PC-3 (cell line): ENCODE data around the gene TJP3. TPM values are rescaled to one million over a fixed set of nuclear protein-coding genes. Genes with fewer than 3 reads are reported as not detected.

ENCODE experiments used
- ATAC-seq: fragments of 200-7000 bp; cut with Tn5 transposase; 2 replicates; pipeline ENCODE4 v1.9.1; 2020; ENCODE audit warnings: mild to moderate bottlenecking, moderate library complexity
- BruUV-seq: library from RNA; stranded (reverse); fragments of 400-500 nt; replicated peaks from 2 replicates; lab custom pipeline; 2021; lab: Mats Ljungman, UMichigan
- CTCF ChIA-PET: fragments of 300-600 bp; sonication (Branson Sonifier 250); formaldehyde crosslinking; loops from one replicate; lab custom pipeline; 2022; ENCODE audit warnings: antibody characterized with exemption; lab: Charles Lee
- POLR2A ChIA-PET: fragments of 300-600 bp; sonication (Branson Sonifier 250); formaldehyde crosslinking; loops from one replicate; lab custom pipeline; 2022; ENCODE audit warnings: antibody characterized with exemption; ENCODE audit not compliant: unreplicated experiment; lab: Charles Lee
- DNase-seq: peaks from one replicate; pipeline ENCODE4 v3.0.0-alpha.2; 2015
- H2AFZ ChIP-seq: fragments of 300-600 bp; sonication (generic); 2 replicates; pipeline ENCODE4 v1.6.0; 2016; ENCODE audit warnings: antibody characterized with exemption, low read length
- H3F3A ChIP-seq: fragments of 300-600 bp; sonication (generic); one replicate; pipeline ENCODE4 v1.6.0; 2017; ENCODE audit warnings: antibody characterized with exemption, low read length, control low read depth, mild to moderate bottlenecking; ENCODE audit not compliant: unreplicated experiment
- H3K27ac ChIP-seq: fragments of 300-600 bp; sonication (generic); 2 replicates; pipeline ENCODE4 v1.5.1; 2016; ENCODE audit warnings: mild to moderate bottlenecking, low read length
- H3K27me3 ChIP-seq: fragments of 300-600 bp; sonication (generic); 2 replicates; pipeline ENCODE4 v1.6.1; 2016; ENCODE audit warnings: low read length, mixed read lengths
- H3K36me3 ChIP-seq: fragments of 300-600 bp; sonication (generic); 2 replicates; pipeline ENCODE4 v1.6.1; 2016; ENCODE audit warnings: low read depth, mixed run types, low read length, mixed read lengths
- H3K4me1 ChIP-seq: fragments of 300-600 bp; sonication (generic); 2 replicates; pipeline ENCODE4 v1.5.1; 2016; ENCODE audit warnings: low read length; ENCODE audit not compliant: insufficient read depth
- H3K4me2 ChIP-seq: fragments of 300-600 bp; sonication (generic); 2 replicates; pipeline ENCODE4 v1.6.0; 2016; ENCODE audit warnings: low read length
- H3K4me3 ChIP-seq: fragments of 300-600 bp; sonication (generic); 2 replicates; pipeline ENCODE4 v1.5.1; 2016; ENCODE audit warnings: mild to moderate bottlenecking, low read length, mixed read lengths
- H3K79me2 ChIP-seq: fragments of 300-600 bp; sonication (generic); 2 replicates; pipeline ENCODE4 v1.6.1; 2017; ENCODE audit warnings: low read length, mixed read lengths
- H3K9ac ChIP-seq: fragments of 300-600 bp; sonication (generic); 2 replicates; pipeline ENCODE4 v1.6.0; 2016; ENCODE audit warnings: mild to moderate bottlenecking, low read length
- H3K9me2 ChIP-seq: fragments of 300-600 bp; sonication (generic); replicated peaks from 2 replicates; pipeline ENCODE4 v1.6.1; 2016; ENCODE audit warnings: mixed run types, low read length, mixed read lengths
- H3K9me3 ChIP-seq: fragments of 300-600 bp; sonication (generic); 2 replicates; pipeline ENCODE4 v1.6.1; 2016; ENCODE audit warnings: low read length, mixed read lengths
- H4K20me1 ChIP-seq: fragments of 300-600 bp; sonication (generic); 2 replicates; pipeline ENCODE4 v1.6.1; 2016; ENCODE audit warnings: low read length, mixed read lengths
- EZH2 ChIP-seq: fragments of 300-600 bp; sonication (generic); IDR thresholded peaks from one replicate; pipeline ENCODE4 v1.6.1; 2017; ENCODE audit warnings: antibody characterized with exemption, mild to moderate bottlenecking, low read length; ENCODE audit not compliant: unreplicated experiment
- EZH2phosphoT487 ChIP-seq: fragments of 300-600 bp; sonication (generic); IDR thresholded peaks from 2 replicates; pipeline ENCODE4 v1.6.1; 2018; ENCODE audit warnings: mild to moderate bottlenecking, antibody characterized with exemption, low read length, borderline replicate concordance
- intact Hi-C: fragments of 100-400 bp; cut with micrococcal nuclease; formaldehyde crosslinking; loops from 2 replicates; pipeline ENCODE4 v1.9.0; 2023
- total RNA-seq: library from RNA; depleted of rRNA; stranded (reverse); fragments of >200 nt; gene quantifications from 2 replicates; pipeline ENCODE4 v1.2.3, GENCODE V29; 2014
- TF ChIP-seq, protein P1 (sequence below): fragments of 300-600 bp; sonication (generic); conservative IDR thresholded peaks from 2 replicates; pipeline ENCODE4 v1.5.1; 2017; ENCODE audit warnings: antibody characterized with exemption, low read depth, mild to moderate bottlenecking, low read length

The TJP3 gene
- total RNA-seq, 1 experiment from 2014 or later = 11.7 TPM

DNA sequence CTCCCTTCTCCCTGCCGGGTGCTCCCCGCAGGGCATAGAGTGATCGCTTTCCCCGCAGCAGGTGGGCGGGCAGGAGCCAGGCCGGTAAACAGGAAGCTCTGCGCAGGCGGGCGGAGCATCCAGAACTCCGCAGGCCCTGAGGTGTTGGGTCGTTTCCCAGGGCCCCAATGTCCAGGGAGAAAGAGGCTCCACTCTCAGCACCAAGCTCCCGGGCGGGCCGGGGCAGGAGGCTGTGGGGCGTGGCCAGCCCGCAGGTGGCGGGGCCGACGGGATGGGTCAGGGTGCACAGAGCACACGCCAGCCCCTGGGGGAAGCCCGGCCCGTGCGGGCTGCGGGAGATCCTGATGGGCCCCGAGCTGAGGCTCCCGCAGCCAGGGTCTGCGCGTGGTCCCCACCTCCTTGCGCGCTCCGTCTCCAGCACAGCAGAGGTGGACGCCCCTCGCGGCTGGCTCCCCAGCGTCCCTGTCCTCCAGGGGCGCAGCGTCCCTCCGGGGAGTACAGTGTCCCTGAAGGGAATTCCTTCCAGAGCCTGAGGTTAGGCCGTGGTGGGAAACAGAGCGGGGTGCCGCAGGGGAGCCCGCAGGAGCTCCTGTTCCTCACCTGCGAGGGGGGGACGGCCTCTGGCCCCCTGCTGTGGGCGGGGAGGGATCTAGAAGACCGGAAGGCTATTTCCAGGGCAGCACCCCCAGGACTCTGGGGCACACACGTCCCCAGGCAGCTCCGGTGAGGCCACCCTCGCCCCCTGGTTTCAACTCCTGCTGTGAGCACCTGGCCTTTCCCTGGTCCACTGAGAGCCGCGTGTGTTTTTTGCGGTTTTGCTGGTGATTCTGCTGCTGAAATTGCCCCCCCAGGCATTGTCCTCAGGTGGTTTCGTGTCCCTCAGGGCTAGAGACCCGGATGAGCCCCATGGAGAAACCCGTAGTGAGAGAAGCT, 20.1 kb upstream of the TJP3 start:
- no peaks in the 10 kb centered on the region for H3K4me1 ChIP-seq
- POLR2A ChIA-PET = no interaction called here
- H3K27ac ChIP-seq = no peak overlapping the region
- H3K79me2 ChIP-seq = peaks cover 15% of the 10 kb centered on the region; the same call in 1 of the 2 replicates
- no peak overlapping the region for H3K9ac ChIP-seq
- no peaks in the 10 kb centered on the region for H3K9me3 ChIP-seq
- H4K20me1 ChIP-seq = no peaks in the 10 kb centered on the region
- intact Hi-C loops = no loop called here
- H2AFZ ChIP-seq = no peak overlapping the region
- DNase-seq (no peak), ATAC-seq (no peak)
- H3K4me3 ChIP-seq = no peak overlapping the region
- H3F3A ChIP-seq = no peaks in the 10 kb centered on the region
- peaks cover 11% of the 10 kb centered on the region for H3K36me3 ChIP-seq
- no peaks in the 10 kb centered on the region for H3K27me3 ChIP-seq
- H3K9me2 ChIP-seq = no peaks in the 10 kb centered on the region
- CTCF ChIA-PET = no interaction called here
- H3K4me2 ChIP-seq = no peak overlapping the region
- BruUV-seq = no TSS peak
- TF ChIP-seq, protein P1, sequence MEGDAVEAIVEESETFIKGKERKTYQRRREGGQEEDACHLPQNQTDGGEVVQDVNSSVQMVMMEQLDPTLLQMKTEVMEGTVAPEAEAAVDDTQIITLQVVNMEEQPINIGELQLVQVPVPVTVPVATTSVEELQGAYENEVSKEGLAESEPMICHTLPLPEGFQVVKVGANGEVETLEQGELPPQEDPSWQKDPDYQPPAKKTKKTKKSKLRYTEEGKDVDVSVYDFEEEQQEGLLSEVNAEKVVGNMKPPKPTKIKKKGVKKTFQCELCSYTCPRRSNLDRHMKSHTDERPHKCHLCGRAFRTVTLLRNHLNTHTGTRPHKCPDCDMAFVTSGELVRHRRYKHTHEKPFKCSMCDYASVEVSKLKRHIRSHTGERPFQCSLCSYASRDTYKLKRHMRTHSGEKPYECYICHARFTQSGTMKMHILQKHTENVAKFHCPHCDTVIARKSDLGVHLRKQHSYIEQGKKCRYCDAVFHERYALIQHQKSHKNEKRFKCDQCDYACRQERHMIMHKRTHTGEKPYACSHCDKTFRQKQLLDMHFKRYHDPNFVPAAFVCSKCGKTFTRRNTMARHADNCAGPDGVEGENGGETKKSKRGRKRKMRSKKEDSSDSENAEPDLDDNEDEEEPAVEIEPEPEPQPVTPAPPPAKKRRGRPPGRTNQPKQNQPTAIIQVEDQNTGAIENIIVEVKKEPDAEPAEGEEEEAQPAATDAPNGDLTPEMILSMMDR = no peak
- TF ChIP-seq EZH2phosphoT487 (no peak), EZH2 (no peak)

DNA sequence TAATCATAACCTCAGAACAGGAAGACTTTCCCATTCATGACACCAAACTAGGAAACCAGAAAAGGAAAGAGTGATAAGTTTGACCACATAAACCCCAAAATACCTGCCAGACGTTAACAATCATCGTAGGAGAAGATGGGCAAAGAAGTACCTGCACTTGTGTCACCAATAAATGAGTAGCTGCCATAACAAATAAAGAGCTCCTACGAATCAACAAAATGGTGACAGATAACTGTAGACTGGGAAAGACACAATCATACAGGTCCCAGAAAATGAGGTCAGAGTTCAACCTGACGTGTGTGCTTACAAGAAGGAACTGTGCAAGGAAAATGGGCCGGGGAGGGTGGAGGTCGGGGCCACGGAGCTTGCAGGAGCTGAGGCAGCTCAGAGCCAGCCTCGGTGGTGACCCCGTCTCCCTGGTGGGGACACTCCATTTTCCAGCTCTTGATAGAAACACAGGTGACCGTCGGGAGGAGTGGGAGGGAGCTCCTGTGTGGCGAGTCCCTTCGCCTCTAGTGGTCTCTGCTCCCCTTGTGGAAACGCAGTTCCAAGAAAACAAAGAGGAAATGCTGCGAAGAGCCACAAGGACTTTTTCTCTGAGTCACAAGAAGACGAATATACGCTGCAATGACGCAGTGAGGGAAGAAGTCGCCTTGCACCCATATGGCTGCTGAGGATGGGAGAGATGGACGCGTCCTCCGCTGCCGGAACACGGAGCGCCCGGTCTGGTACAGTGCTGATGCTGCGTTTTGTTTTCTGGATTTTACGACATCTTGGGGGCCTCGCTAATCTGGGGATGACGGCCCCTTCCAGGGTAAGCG, 17.4 kb upstream of the TJP3 start:
- CTCF ChIA-PET = no interaction called here
- no peaks in the 10 kb centered on the region for H3F3A ChIP-seq
- H3K9me3 ChIP-seq = no peaks in the 10 kb centered on the region
- ATAC-seq (no peak), DNase-seq (no peak)
- H3K4me3 ChIP-seq = no peak overlapping the region
- H4K20me1 ChIP-seq = no peaks in the 10 kb centered on the region
- POLR2A ChIA-PET = no interaction called here
- intact Hi-C loops = no loop called here
- no peak overlapping the region for H3K4me2 ChIP-seq
- H3K27me3 ChIP-seq = no peaks in the 10 kb centered on the region
- H3K4me1 ChIP-seq = no peaks in the 10 kb centered on the region
- no peak overlapping the region for H3K9ac ChIP-seq
- H3K79me2 ChIP-seq = peaks cover 23% of the 10 kb centered on the region; the same call in 1 of the 2 replicates
- BruUV-seq = no TSS peak
- no peaks in the 10 kb centered on the region for H3K36me3 ChIP-seq
- H3K27ac ChIP-seq = no peak overlapping the region
- no peaks in the 10 kb centered on the region for H3K9me2 ChIP-seq
- H2AFZ ChIP-seq = no peak overlapping the region
- TF ChIP-seq EZH2phosphoT487 (no peak), EZH2 (no peak)
- TF ChIP-seq, protein P1 = no peak
